ENCODE measurements around the gene ERAP2. TPM values are rescaled to one million over a fixed set of nuclear protein-coding genes. Genes with fewer than 3 reads are reported as not detected.

The ERAP2 gene
- polyA plus RNA-seq, 1 donor from 2014 or later: not detected

DNA sequence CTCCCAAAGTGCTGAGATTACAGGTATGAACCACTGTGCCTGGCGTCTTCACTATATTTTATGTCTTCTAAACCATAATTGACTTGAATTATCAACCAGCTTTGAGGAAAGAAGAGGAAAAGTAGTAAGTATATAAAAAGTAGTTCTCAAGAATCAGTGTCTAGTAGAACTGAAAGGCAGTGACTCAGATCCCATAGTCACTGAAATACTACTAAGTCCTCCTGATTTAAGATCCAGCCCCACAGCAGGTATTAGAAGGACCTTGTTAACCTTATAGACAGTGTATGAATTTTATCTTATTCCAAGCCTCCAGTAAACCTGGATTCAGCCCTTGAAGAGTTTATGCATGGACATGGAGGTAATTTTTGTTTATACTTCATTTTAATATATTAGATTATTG, 91.1 kb downstream of the ERAP2 start:
- TF ChIP-seq TAF1 (IDR thresholded peaks at IDR 0.05; ENCODE audit: low read depth) (no peak), RAD21 (conservative IDR thresholded peaks at IDR 0.05) (no peak), POLR2AphosphoS5 (IDR thresholded peaks at IDR 0.05) (no peak), MXI1 (conservative IDR thresholded peaks at IDR 0.05; ENCODE audit: poor library complexity, severe bottlenecking) (no peak), EZH2 (IDR thresholded peaks at IDR 0.05; ENCODE audit: borderline replicate concordance, insufficient read depth, low read length, poor library complexity, severe bottlenecking) (no peak), SMC3 (conservative IDR thresholded peaks at IDR 0.05; ENCODE audit: poor library complexity) (no peak), EP300 (conservative IDR thresholded peaks at IDR 0.05; ENCODE audit: poor library complexity, severe bottlenecking) (no peak)
- TF ChIP-seq, protein P1, sequence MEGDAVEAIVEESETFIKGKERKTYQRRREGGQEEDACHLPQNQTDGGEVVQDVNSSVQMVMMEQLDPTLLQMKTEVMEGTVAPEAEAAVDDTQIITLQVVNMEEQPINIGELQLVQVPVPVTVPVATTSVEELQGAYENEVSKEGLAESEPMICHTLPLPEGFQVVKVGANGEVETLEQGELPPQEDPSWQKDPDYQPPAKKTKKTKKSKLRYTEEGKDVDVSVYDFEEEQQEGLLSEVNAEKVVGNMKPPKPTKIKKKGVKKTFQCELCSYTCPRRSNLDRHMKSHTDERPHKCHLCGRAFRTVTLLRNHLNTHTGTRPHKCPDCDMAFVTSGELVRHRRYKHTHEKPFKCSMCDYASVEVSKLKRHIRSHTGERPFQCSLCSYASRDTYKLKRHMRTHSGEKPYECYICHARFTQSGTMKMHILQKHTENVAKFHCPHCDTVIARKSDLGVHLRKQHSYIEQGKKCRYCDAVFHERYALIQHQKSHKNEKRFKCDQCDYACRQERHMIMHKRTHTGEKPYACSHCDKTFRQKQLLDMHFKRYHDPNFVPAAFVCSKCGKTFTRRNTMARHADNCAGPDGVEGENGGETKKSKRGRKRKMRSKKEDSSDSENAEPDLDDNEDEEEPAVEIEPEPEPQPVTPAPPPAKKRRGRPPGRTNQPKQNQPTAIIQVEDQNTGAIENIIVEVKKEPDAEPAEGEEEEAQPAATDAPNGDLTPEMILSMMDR (IDR thresholded peaks at IDR 0.05; ENCODE audit: poor library complexity, severe bottlenecking): no peak
- TF ChIP-seq, protein P2, sequence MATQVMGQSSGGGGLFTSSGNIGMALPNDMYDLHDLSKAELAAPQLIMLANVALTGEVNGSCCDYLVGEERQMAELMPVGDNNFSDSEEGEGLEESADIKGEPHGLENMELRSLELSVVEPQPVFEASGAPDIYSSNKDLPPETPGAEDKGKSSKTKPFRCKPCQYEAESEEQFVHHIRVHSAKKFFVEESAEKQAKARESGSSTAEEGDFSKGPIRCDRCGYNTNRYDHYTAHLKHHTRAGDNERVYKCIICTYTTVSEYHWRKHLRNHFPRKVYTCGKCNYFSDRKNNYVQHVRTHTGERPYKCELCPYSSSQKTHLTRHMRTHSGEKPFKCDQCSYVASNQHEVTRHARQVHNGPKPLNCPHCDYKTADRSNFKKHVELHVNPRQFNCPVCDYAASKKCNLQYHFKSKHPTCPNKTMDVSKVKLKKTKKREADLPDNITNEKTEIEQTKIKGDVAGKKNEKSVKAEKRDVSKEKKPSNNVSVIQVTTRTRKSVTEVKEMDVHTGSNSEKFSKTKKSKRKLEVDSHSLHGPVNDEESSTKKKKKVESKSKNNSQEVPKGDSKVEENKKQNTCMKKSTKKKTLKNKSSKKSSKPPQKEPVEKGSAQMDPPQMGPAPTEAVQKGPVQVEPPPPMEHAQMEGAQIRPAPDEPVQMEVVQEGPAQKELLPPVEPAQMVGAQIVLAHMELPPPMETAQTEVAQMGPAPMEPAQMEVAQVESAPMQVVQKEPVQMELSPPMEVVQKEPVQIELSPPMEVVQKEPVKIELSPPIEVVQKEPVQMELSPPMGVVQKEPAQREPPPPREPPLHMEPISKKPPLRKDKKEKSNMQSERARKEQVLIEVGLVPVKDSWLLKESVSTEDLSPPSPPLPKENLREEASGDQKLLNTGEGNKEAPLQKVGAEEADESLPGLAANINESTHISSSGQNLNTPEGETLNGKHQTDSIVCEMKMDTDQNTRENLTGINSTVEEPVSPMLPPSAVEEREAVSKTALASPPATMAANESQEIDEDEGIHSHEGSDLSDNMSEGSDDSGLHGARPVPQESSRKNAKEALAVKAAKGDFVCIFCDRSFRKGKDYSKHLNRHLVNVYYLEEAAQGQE (IDR thresholded peaks at IDR 0.05; ENCODE audit: borderline replicate concordance): no peak
- Histone ChIP-seq H3K9ac (ENCODE audit: low read length) (no peak overlapping the region), H3K27me3 (ENCODE audit: insufficient read depth, low read depth, low read length) (no peaks in the 10 kb centered on the region), H3K4me2 (ENCODE audit: low read length) (no peak overlapping the region), H3K36me3 (ENCODE audit: insufficient read depth, low read length) (no peaks in the 10 kb centered on the region), H3K4me3 (ENCODE audit: low read length) (no peak overlapping the region), H3K27ac (ENCODE audit: low read length) (no peak overlapping the region), H3F3A (ENCODE audit: insufficient read depth, low read length, poor library complexity, severe bottlenecking) (no peaks in the 10 kb centered on the region), H3K9me3 (ENCODE audit: low read length) (no peaks in the 10 kb centered on the region), H3K9me2 (ENCODE audit: insufficient read depth, low read length) (no peaks in the 10 kb centered on the region), H4K20me1 (ENCODE audit: insufficient read depth) (no peaks in the 10 kb centered on the region), H3K79me2 (replicated peaks; ENCODE audit: insufficient read depth, low read length) (peaks cover 4% of the 10 kb centered on the region), H2AFZ (ENCODE audit: low read depth, low read length) (no peak overlapping the region)

DNA sequence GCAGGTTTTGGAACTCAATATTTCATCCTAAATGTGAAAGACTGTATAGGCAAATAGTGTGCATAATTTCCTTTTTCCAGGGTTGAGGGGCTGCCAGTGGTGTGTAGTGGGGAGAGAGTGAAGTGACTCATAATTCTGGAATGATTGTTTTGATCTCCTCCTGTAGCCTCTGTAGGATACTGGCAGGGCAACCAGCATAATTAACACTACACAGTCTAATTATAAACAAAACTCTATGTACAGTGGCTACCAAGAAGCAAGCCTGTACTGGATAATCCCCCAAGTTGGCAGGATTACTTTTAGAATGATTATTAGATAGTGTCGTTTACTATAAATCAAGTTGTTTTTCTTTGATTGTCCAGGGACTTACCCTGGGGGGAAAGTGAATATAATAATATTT, 91.8 kb downstream of the ERAP2 start:
- H2AFZ ChIP-seq (ENCODE audit: low read depth, low read length): no peak overlapping the region
- H3K27ac ChIP-seq (ENCODE audit: low read length): no peak overlapping the region
- H3F3A ChIP-seq (ENCODE audit: insufficient read depth, low read length, poor library complexity, severe bottlenecking): no peaks in the 10 kb centered on the region
- H3K36me3 ChIP-seq (ENCODE audit: insufficient read depth, low read length): no peaks in the 10 kb centered on the region
- no peak overlapping the region for H3K4me2 ChIP-seq (ENCODE audit: low read length)
- TF ChIP-seq, protein P1 (IDR thresholded peaks at IDR 0.05; ENCODE audit: poor library complexity, severe bottlenecking): no peak
- no peak for TF ChIP-seq SMC3 (conservative IDR thresholded peaks at IDR 0.05; ENCODE audit: poor library complexity)
- TF ChIP-seq POLR2AphosphoS5 (IDR thresholded peaks at IDR 0.05): no peak
- no peak for TF ChIP-seq MXI1 (conservative IDR thresholded peaks at IDR 0.05; ENCODE audit: poor library complexity, severe bottlenecking)
- no peak for TF ChIP-seq EP300 (conservative IDR thresholded peaks at IDR 0.05; ENCODE audit: poor library complexity, severe bottlenecking)
- TF ChIP-seq EZH2 (IDR thresholded peaks at IDR 0.05; ENCODE audit: borderline replicate concordance, insufficient read depth, low read length, poor library complexity, severe bottlenecking): no peak
- no peak for TF ChIP-seq TAF1 (IDR thresholded peaks at IDR 0.05; ENCODE audit: low read depth)
- TF ChIP-seq, protein P2 (IDR thresholded peaks at IDR 0.05; ENCODE audit: borderline replicate concordance): no peak
- no peak for TF ChIP-seq RAD21 (conservative IDR thresholded peaks at IDR 0.05)
- H3K9me3 ChIP-seq (ENCODE audit: low read length): no peaks in the 10 kb centered on the region
- no peak overlapping the region for H3K9ac ChIP-seq (ENCODE audit: low read length)
- no peak overlapping the region for H3K4me3 ChIP-seq (ENCODE audit: low read length)
- no peaks in the 10 kb centered on the region for H3K27me3 ChIP-seq (ENCODE audit: insufficient read depth, low read depth, low read length)
- peaks cover 4% of the 10 kb centered on the region for H3K79me2 ChIP-seq (replicated peaks; ENCODE audit: insufficient read depth, low read length)
- H3K9me2 ChIP-seq (ENCODE audit: insufficient read depth, low read length): no peaks in the 10 kb centered on the region
- no peaks in the 10 kb centered on the region for H4K20me1 ChIP-seq (ENCODE audit: insufficient read depth)
